ENCODE results near the gene HDLBP. TPM values are rescaled to one million over a fixed set of nuclear protein-coding genes. Genes with fewer than 3 reads are reported as not detected.
A peak's percentile ranks its signal among the peaks of the same experiment; 100 is the strongest.

The HDLBP gene
- total RNA-seq, 5 donors from 2014 or later (not counting 1 experiment from before 2014, with no cell fraction given): 130 to 184 (median 148) TPM

GRCh38 chr2:241213041-241213440 lies 102.4 kb downstream of the HDLBP start:
- no peaks in the 10 kb centered on the region for H3K27me3 Mint-ChIP-seq
- H3K9me3 Mint-ChIP-seq: no peaks in the 10 kb centered on the region
- no peak overlapping the region for H3K4me3 ChIP-seq (ENCODE audit: control insufficient read depth in 1 of 2, extremely low read depth in 1 of 2, low read length in 1 of 2)
- DNase-seq: no peak
- H3K9me3 ChIP-seq: no peaks in the 10 kb centered on the region
- no peak overlapping the region for H3K4me3 Mint-ChIP-seq
- H3K4me1 Mint-ChIP-seq: peaks cover 0 to 4% (median 2%) of the 10 kb centered on the region in 3 donors
- peaks cover 0 to 4% of the 10 kb centered on the region in 2 experiments for H3K4me1 ChIP-seq (ENCODE audit: control insufficient read depth in 1 of 2, extremely low read depth in 1 of 2, insufficient read depth in 2 of 2, low read length in 2 of 2)
- H3K36me3 Mint-ChIP-seq: no peaks in the 10 kb centered on the region
- no peak overlapping the region for H3K27ac Mint-ChIP-seq
- POLR2A ChIA-PET: no interaction called here
- H3K27me3 ChIP-seq (replicated peaks in 1 of 2; ENCODE audit: control insufficient read depth in 2 of 2, extremely low read depth in 1 of 2, insufficient read depth in 2 of 2, low read length in 1 of 2): no peaks in the 10 kb centered on the region
- no peak overlapping the region for H3K27ac ChIP-seq (ENCODE audit: low read length)
- no peak for ATAC-seq (replicated peaks in 1 of 4)
- H3K36me3 ChIP-seq (ENCODE audit: control insufficient read depth in 2 of 2, extremely low read depth in 1 of 2, insufficient read depth in 1 of 2, low read length in 1 of 2): no peaks in the 10 kb centered on the region
- 94% methylated on average over 11 of the region's 13 CpGs for WGBS (ENCODE audit: insufficient coverage)
- CTCF ChIA-PET: no interaction called here

GRCh38 chr2:241211276-241211675 lies 104.2 kb downstream of the HDLBP start:
- WGBS (ENCODE audit: insufficient coverage): 10% methylated on average over 2 of the region's 2 CpGs
- no peak for ATAC-seq (replicated peaks in 1 of 4)
- Histone ChIP-seq H3K4me3 (ENCODE audit: control insufficient read depth in 1 of 2, extremely low read depth in 1 of 2, low read length in 1 of 2) (no peak overlapping the region), H3K9me3 (no peaks in the 10 kb centered on the region), H3K27me3 (replicated peaks in 1 of 2; ENCODE audit: control insufficient read depth in 2 of 2, extremely low read depth in 1 of 2, insufficient read depth in 2 of 2, low read length in 1 of 2) (no peaks in the 10 kb centered on the region), H3K4me1 (ENCODE audit: control insufficient read depth in 1 of 2, extremely low read depth in 1 of 2, insufficient read depth in 2 of 2, low read length in 2 of 2) (no peaks in the 10 kb centered on the region), H3K36me3 (ENCODE audit: control insufficient read depth in 2 of 2, extremely low read depth in 1 of 2, insufficient read depth in 1 of 2, low read length in 1 of 2) (no peaks in the 10 kb centered on the region), H3K27ac (ENCODE audit: low read length) (no peak overlapping the region)
- Mint-ChIP-seq H3K4me3 (no peak overlapping the region), H3K4me1 (no peaks in the 10 kb centered on the region), H3K27me3 (no peaks in the 10 kb centered on the region), H3K9me3 (no peaks in the 10 kb centered on the region), H3K27ac (peak overlapping the region in 1 of 2 donors; percentile 48), H3K36me3 (no peaks in the 10 kb centered on the region)
- ChIA-PET POLR2A (interaction anchor here in 1 of 2 donors (0.6 kb wide), 1 partner anchor 155 kb away, joined by 5 read pairs; no protein-coding TSS in a partner anchor), CTCF (no interaction called here)
- no peak for DNase-seq

GRCh38 chr2:241209271-241209670 lies 106.2 kb downstream of the HDLBP start:
- no peak overlapping the region for H3K27ac Mint-ChIP-seq
- no peaks in the 10 kb centered on the region for H3K36me3 ChIP-seq (ENCODE audit: control insufficient read depth in 2 of 2, extremely low read depth in 1 of 2, insufficient read depth in 1 of 2, low read length in 1 of 2)
- H3K4me1 Mint-ChIP-seq: no peaks in the 10 kb centered on the region
- ATAC-seq (replicated peaks in 1 of 4) (no peak), DNase-seq (no peak)
- no peak overlapping the region for H3K27ac ChIP-seq (ENCODE audit: low read length)
- peaks cover 0 to 4% of the 10 kb centered on the region in 2 experiments for H3K27me3 ChIP-seq (replicated peaks in 1 of 2; ENCODE audit: control insufficient read depth in 2 of 2, extremely low read depth in 1 of 2, insufficient read depth in 2 of 2, low read length in 1 of 2)
- no peaks in the 10 kb centered on the region for H3K4me1 ChIP-seq (ENCODE audit: control insufficient read depth in 1 of 2, extremely low read depth in 1 of 2, insufficient read depth in 2 of 2, low read length in 2 of 2)
- POLR2A ChIA-PET: no interaction called here
- no peak overlapping the region for H3K4me3 ChIP-seq (ENCODE audit: control insufficient read depth in 1 of 2, extremely low read depth in 1 of 2, low read length in 1 of 2)
- CTCF ChIA-PET: no interaction called here
- H3K4me3 Mint-ChIP-seq: no peak overlapping the region
- no peaks in the 10 kb centered on the region for H3K27me3 Mint-ChIP-seq
- no peaks in the 10 kb centered on the region for H3K9me3 ChIP-seq
- H3K9me3 Mint-ChIP-seq: no peaks in the 10 kb centered on the region
- WGBS (ENCODE audit: insufficient coverage): 90% methylated on average over 23 of the region's 33 CpGs
- no peaks in the 10 kb centered on the region for H3K36me3 Mint-ChIP-seq

GRCh38 chr2:241208058-241208457 lies 107.4 kb downstream of the HDLBP start:
- Mint-ChIP-seq H3K36me3 (no peaks in the 10 kb centered on the region), H3K27me3 (no peaks in the 10 kb centered on the region), H3K9me3 (no peaks in the 10 kb centered on the region), H3K4me3 (no peak overlapping the region), H3K4me1 (no peaks in the 10 kb centered on the region), H3K27ac (no peak overlapping the region)
- Histone ChIP-seq H3K27me3 (replicated peaks in 1 of 2; ENCODE audit: control insufficient read depth in 2 of 2, extremely low read depth in 1 of 2, insufficient read depth in 2 of 2, low read length in 1 of 2) (peaks cover 0 to 4% of the 10 kb centered on the region in 2 experiments), H3K4me3 (ENCODE audit: control insufficient read depth in 1 of 2, extremely low read depth in 1 of 2, low read length in 1 of 2) (no peak overlapping the region), H3K9me3 (no peaks in the 10 kb centered on the region), H3K36me3 (ENCODE audit: control insufficient read depth in 2 of 2, extremely low read depth in 1 of 2, insufficient read depth in 1 of 2, low read length in 1 of 2) (no peaks in the 10 kb centered on the region), H3K27ac (ENCODE audit: low read length) (no peak overlapping the region), H3K4me1 (ENCODE audit: control insufficient read depth in 1 of 2, extremely low read depth in 1 of 2, insufficient read depth in 2 of 2, low read length in 2 of 2) (no peaks in the 10 kb centered on the region)
- DNase-seq (no peak), ATAC-seq (replicated peaks in 1 of 4) (no peak)
- ChIA-PET POLR2A (no interaction called here), CTCF (no interaction called here)
- 74% methylated on average over 5 of the region's 6 CpGs for WGBS (ENCODE audit: insufficient coverage)

GRCh38 chr2:241207641-241208040 lies 107.8 kb downstream of the HDLBP start:
- Mint-ChIP-seq H3K36me3 (no peaks in the 10 kb centered on the region), H3K4me3 (no peak overlapping the region), H3K4me1 (no peaks in the 10 kb centered on the region), H3K27me3 (no peaks in the 10 kb centered on the region), H3K9me3 (no peaks in the 10 kb centered on the region), H3K27ac (no peak overlapping the region)
- ChIA-PET CTCF (no interaction called here), POLR2A (no interaction called here)
- ATAC-seq (replicated peaks in 1 of 4): no peak
- H3K4me1 ChIP-seq (ENCODE audit: control insufficient read depth in 1 of 2, extremely low read depth in 1 of 2, insufficient read depth in 2 of 2, low read length in 2 of 2): no peaks in the 10 kb centered on the region
- no peaks in the 10 kb centered on the region for H3K36me3 ChIP-seq (ENCODE audit: control insufficient read depth in 2 of 2, extremely low read depth in 1 of 2, insufficient read depth in 1 of 2, low read length in 1 of 2)
- peaks cover 0 to 4% of the 10 kb centered on the region in 2 experiments for H3K27me3 ChIP-seq (replicated peaks in 1 of 2; ENCODE audit: control insufficient read depth in 2 of 2, extremely low read depth in 1 of 2, insufficient read depth in 2 of 2, low read length in 1 of 2)
- H3K27ac ChIP-seq (ENCODE audit: low read length): no peak overlapping the region
- 88% methylated on average over 6 of the region's 6 CpGs for WGBS (ENCODE audit: insufficient coverage)
- no peak for DNase-seq
- no peaks in the 10 kb centered on the region for H3K9me3 ChIP-seq
- no peak overlapping the region for H3K4me3 ChIP-seq (ENCODE audit: control insufficient read depth in 1 of 2, extremely low read depth in 1 of 2, low read length in 1 of 2)

GRCh38 chr2:241207151-241207550 lies 108.3 kb downstream of the HDLBP start:
- Histone ChIP-seq H3K36me3 (ENCODE audit: control insufficient read depth in 2 of 2, extremely low read depth in 1 of 2, insufficient read depth in 1 of 2, low read length in 1 of 2) (no peaks in the 10 kb centered on the region), H3K27me3 (replicated peaks in 1 of 2; ENCODE audit: control insufficient read depth in 2 of 2, extremely low read depth in 1 of 2, insufficient read depth in 2 of 2, low read length in 1 of 2) (peaks cover 0 to 4% of the 10 kb centered on the region in 2 experiments), H3K4me1 (ENCODE audit: control insufficient read depth in 1 of 2, extremely low read depth in 1 of 2, insufficient read depth in 2 of 2, low read length in 2 of 2) (no peaks in the 10 kb centered on the region), H3K27ac (ENCODE audit: low read length) (no peak overlapping the region), H3K4me3 (ENCODE audit: control insufficient read depth in 1 of 2, extremely low read depth in 1 of 2, low read length in 1 of 2) (no peak overlapping the region), H3K9me3 (no peaks in the 10 kb centered on the region)
- DNase-seq: no peak
- Mint-ChIP-seq H3K36me3 (no peaks in the 10 kb centered on the region), H3K4me3 (no peak overlapping the region), H3K4me1 (no peaks in the 10 kb centered on the region), H3K27ac (no peak overlapping the region), H3K27me3 (no peaks in the 10 kb centered on the region), H3K9me3 (no peaks in the 10 kb centered on the region)
- WGBS (ENCODE audit: insufficient coverage): no CpG with 5 or more reads among the region's 1 CpG
- ChIA-PET CTCF (no interaction called here), POLR2A (no interaction called here)
- no peak for ATAC-seq (replicated peaks in 1 of 4)

- H3K9me3 ChIP-seq: no peaks in the 10 kb centered on the region
These were observed 110.4 kb downstream of the HDLBP start for GRCh38 chr2:241205086-241205485.

More at GRCh38 chr2:241205086-241205485, 110.4 kb downstream of the HDLBP start:
- Histone ChIP-seq H3K27ac (ENCODE audit: low read length) (no peak overlapping the region), H3K36me3 (ENCODE audit: control insufficient read depth in 2 of 2, extremely low read depth in 1 of 2, insufficient read depth in 1 of 2, low read length in 1 of 2) (no peaks in the 10 kb centered on the region), H3K4me1 (ENCODE audit: control insufficient read depth in 1 of 2, extremely low read depth in 1 of 2, insufficient read depth in 2 of 2, low read length in 2 of 2) (no peaks in the 10 kb centered on the region), H3K27me3 (replicated peaks in 1 of 2; ENCODE audit: control insufficient read depth in 2 of 2, extremely low read depth in 1 of 2, insufficient read depth in 2 of 2, low read length in 1 of 2) (peaks cover 0 to 4% of the 10 kb centered on the region in 2 experiments), H3K4me3 (ENCODE audit: control insufficient read depth in 1 of 2, extremely low read depth in 1 of 2, low read length in 1 of 2) (no peak overlapping the region)
- ATAC-seq (replicated peaks in 1 of 4): no peak
- Mint-ChIP-seq H3K27me3 (no peaks in the 10 kb centered on the region), H3K9me3 (no peaks in the 10 kb centered on the region), H3K4me3 (no peak overlapping the region), H3K36me3 (no peaks in the 10 kb centered on the region), H3K27ac (no peak overlapping the region), H3K4me1 (no peaks in the 10 kb centered on the region)
- 95% methylated on average over 3 of the region's 3 CpGs for WGBS (ENCODE audit: insufficient coverage)
- CTCF ChIA-PET: no interaction called here
- POLR2A ChIA-PET: no interaction called here
- DNase-seq: no peak
